OCI-LY7 (cell line): ENCODE data around the gene SMAP2.

Experiments used
- CTCF ChIP-seq: fragments of 200-600 bp; sonication (generic); conservative IDR thresholded peaks from 2 replicates; pipeline ENCODE4 v1.5.1; 2014; ENCODE audit warnings: mild to moderate bottlenecking, antibody characterized with exemption, low read length, moderate library complexity, mixed read lengths
- EZH2phosphoT487 ChIP-seq: fragments of 200-600 bp; sonication (generic); IDR thresholded peaks from 2 replicates; pipeline ENCODE4 v1.6.1; 2018; ENCODE audit warnings: low read depth, borderline replicate concordance, mild to moderate bottlenecking, mixed run types, antibody characterized with exemption, low read length, moderate library complexity, mixed read lengths

DNA sequence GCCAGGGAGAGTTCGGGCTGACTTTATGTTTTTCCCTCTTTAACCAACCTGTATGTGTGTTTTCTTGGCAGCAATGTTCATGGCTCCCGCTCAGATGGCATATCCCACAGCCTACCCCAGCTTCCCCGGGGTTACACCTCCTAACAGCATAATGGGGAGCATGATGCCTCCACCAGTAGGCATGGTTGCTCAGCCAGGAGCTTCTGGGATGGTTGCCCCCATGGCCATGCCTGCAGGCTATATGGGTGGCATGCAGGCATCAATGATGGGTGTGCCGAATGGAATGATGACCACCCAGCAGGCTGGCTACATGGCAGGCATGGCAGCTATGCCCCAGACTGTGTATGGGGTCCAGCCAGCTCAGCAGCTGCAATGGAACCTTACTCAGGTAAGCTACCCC is 43.2 kb downstream of the SMAP2 start:
- TF ChIP-seq CTCF, result no peak
- no peak for TF ChIP-seq EZH2phosphoT487
